ENCODE measurements around the gene SMAD4. TPM values are rescaled to one million over a fixed set of nuclear protein-coding genes. Genes with fewer than 3 reads are reported as not detected.
"Not testable (repeated sequence)": the region's sequence is repeated elsewhere in the genome, so short reads cannot be mapped to it uniquely, and the experiment has no call there.

Gene SMAD4
- total RNA-seq = 100 to 1,000 TPM in 1 of 2 donors, 10 to 100 TPM in 1; 76.1 to 100 TPM
- long read RNA-seq, full-length matches to known transcripts = 27 of 47 reads
- long read RNA-seq, partial matches to known transcripts = 9 of 47 reads
- long read RNA-seq, other reads (novel, unspliced or antisense) = 11 of 47 reads

- DNase-seq (peak; percentile 96 to 97), ATAC-seq (peak; percentile 87)
- intact Hi-C loops (cut with DNase I, micrococcal nuclease) = loop anchor here in 1 of 2 donors (10.0 kb wide), 1 partner anchor 55 kb away; no protein-coding TSS in a partner anchor
Observed at GRCh38 chr18:51029694-51030536, at the start of gene SMAD4. TSS of gene SMAD4 (plus strand) at chr18:51030213. CDS start at chr18:51047047, 16,834 bp downstream.

GRCh38 chr18:50981381-50981780 lies 48.6 kb upstream of the SMAD4 start:
- intact Hi-C loops (cut with DNase I, micrococcal nuclease) = no loop called here
- no peak for DNase-seq
- ATAC-seq = peak; percentile 13

GRCh38 chr18:50982086-50982801 lies 47.8 kb upstream of the SMAD4 start:
- ATAC-seq = peak; percentile 93
- DNase-seq = peak; percentile 12 to 44
- intact Hi-C loops (cut with DNase I, micrococcal nuclease) = no loop called here

- ATAC-seq (peak; percentile 9), DNase-seq (no peak)
- intact Hi-C loops (cut with DNase I, micrococcal nuclease) = no loop called here
Observed at GRCh38 chr18:50982802-50983179, 47.2 kb upstream of the SMAD4 start.

- no peak for ATAC-seq
- no peak for DNase-seq
- intact Hi-C loops (cut with DNase I, micrococcal nuclease) = no loop called here
Observed at GRCh38 chr18:50986360-50987087, 43.5 kb upstream of the SMAD4 start.

GRCh38 chr18:50987261-50987660 lies 42.8 kb upstream of the SMAD4 start:
- ATAC-seq (no peak), DNase-seq (no peak)
- intact Hi-C loops (cut with DNase I, micrococcal nuclease) = no loop called here

GRCh38 chr18:50989711-50990110 lies 40.3 kb upstream of the SMAD4 start:
- intact Hi-C loops (cut with DNase I, micrococcal nuclease) = no loop called here
- no peak for DNase-seq
- ATAC-seq = no peak

- intact Hi-C loops (cut with DNase I, micrococcal nuclease) = no loop called here
- DNase-seq = no peak
- no peak for ATAC-seq
Observed at GRCh38 chr18:50992351-50992762, 37.7 kb upstream of the SMAD4 start.

- no peak for ATAC-seq
- intact Hi-C loops (cut with DNase I, micrococcal nuclease) = no loop called here
- no peak for DNase-seq
Observed at GRCh38 chr18:50994031-50994430, 36.0 kb upstream of the SMAD4 start.

- DNase-seq; ATAC-seq; intact Hi-C loops (cut with DNase I, micrococcal nuclease): not testable (repeated sequence)
Observed at GRCh38 chr18:51003174-51003573, 26.8 kb upstream of the SMAD4 start.

- ATAC-seq = no peak
- no peak for DNase-seq
- intact Hi-C loops (cut with DNase I, micrococcal nuclease) = no loop called here
Observed at GRCh38 chr18:51006061-51006818, 23.8 kb upstream of the SMAD4 start.

- DNase-seq (no peak), ATAC-seq (no peak)
Observed at GRCh38 chr18:51006948-51007789, 22.8 kb upstream of the SMAD4 start.

GRCh38 chr18:51007790-51008139 lies 22.2 kb upstream of the SMAD4 start:
- ATAC-seq (no peak), DNase-seq (no peak)
- intact Hi-C loops (cut with DNase I, micrococcal nuclease) = no loop called here

More at GRCh38 chr18:51006948-51007789, 22.8 kb upstream of the SMAD4 start:
- intact Hi-C loops (cut with DNase I, micrococcal nuclease) = no loop called here

- intact Hi-C loops (cut with DNase I, micrococcal nuclease) = no loop called here
- ATAC-seq = no peak
- DNase-seq = no peak
Observed at GRCh38 chr18:51009072-51009471, 20.9 kb upstream of the SMAD4 start.

- intact Hi-C loops (cut with DNase I, micrococcal nuclease) = no loop called here
- no peak for DNase-seq
- peak; percentile 65 for ATAC-seq
Observed at GRCh38 chr18:51010218-51010617, 19.8 kb upstream of the SMAD4 start.

GRCh38 chr18:51011709-51012108 lies 18.3 kb upstream of the SMAD4 start:
- ATAC-seq = peak; percentile 91
- intact Hi-C loops (cut with DNase I, micrococcal nuclease) = no loop called here

GRCh38 chr18:51012441-51012840 lies 17.6 kb upstream of the SMAD4 start:
- intact Hi-C loops (cut with DNase I, micrococcal nuclease) = no loop called here
- ATAC-seq (no peak), DNase-seq (no peak)

More at GRCh38 chr18:51011709-51012108, 18.3 kb upstream of the SMAD4 start:
- no peak for DNase-seq

- intact Hi-C loops (cut with DNase I, micrococcal nuclease) = no loop called here
- ATAC-seq (no peak), DNase-seq (no peak)
Observed at GRCh38 chr18:51013259-51013658, 16.8 kb upstream of the SMAD4 start.
